Stimulated activated memory B cell treated with anti-CD40 and anti-IgM and Interleukin-4, amounts not matched to agents 10 μg/mL and 1 μg/mL and 100 μg/mL, for 72 hours (primary cell): ENCODE data around the gene ZNF614.
"Not testable (repeated sequence)": the region's sequence is repeated elsewhere in the genome, so short reads cannot be mapped to it uniquely, and the experiment has no call there.

ENCODE experiments used
- ATAC-seq: fragments of 150-1000 bp; cut with Tn5 transposase; 2 replicates; pipeline ENCODE4 v1.10.0; 2021
- H3K27ac Mint-ChIP-seq: one replicate; pipeline ENCODE4 v1.8.0; 2022; ENCODE audit warnings: mild to moderate bottlenecking, mixed read lengths
- H3K27me3 Mint-ChIP-seq: one replicate; pipeline ENCODE4 v1.8.0; 2022; ENCODE audit warnings: mixed read lengths
- H3K36me3 Mint-ChIP-seq: one replicate; pipeline ENCODE4 v1.8.0; 2022; ENCODE audit warnings: mixed read lengths
- H3K4me1 Mint-ChIP-seq: one replicate; pipeline ENCODE4 v1.8.0; 2022; ENCODE audit warnings: mixed read lengths
- H3K4me3 Mint-ChIP-seq: one replicate; pipeline ENCODE4 v1.8.0; 2022; ENCODE audit warnings: mild to moderate bottlenecking, moderate library complexity, mixed read lengths
- H3K9me3 Mint-ChIP-seq: one replicate; pipeline ENCODE4 v1.8.0; 2022; ENCODE audit warnings: mixed read lengths

The ZNF614 gene

GRCh38 chr19:52020506-52020905 is 7.7 kb downstream of the ZNF614 start:
- no peak for ATAC-seq
- H3K9me3 Mint-ChIP-seq, result peaks cover 33% of the 10 kb centered on the region
- H3K4me3 Mint-ChIP-seq, result no peak overlapping the region

GRCh38 chr19:52010674-52011073 is 17.5 kb downstream of the ZNF614 start:
- no peak overlapping the region for H3K27ac Mint-ChIP-seq
- H3K4me3 Mint-ChIP-seq, result no peak overlapping the region
- H3K36me3 Mint-ChIP-seq, result peaks cover 48% of the 10 kb centered on the region
- no peak for ATAC-seq
- H3K4me1 Mint-ChIP-seq, result peaks cover 18% of the 10 kb centered on the region
- H3K9me3 Mint-ChIP-seq, result peaks cover 14% of the 10 kb centered on the region
- no peaks in the 10 kb centered on the region for H3K27me3 Mint-ChIP-seq

More at GRCh38 chr19:52020506-52020905, 7.7 kb downstream of the ZNF614 start:
- H3K27ac Mint-ChIP-seq, result no peak overlapping the region
- H3K4me1 Mint-ChIP-seq, result peaks cover under 1% of the 10 kb centered on the region
- H3K36me3 Mint-ChIP-seq, result peaks cover 99% of the 10 kb centered on the region
- H3K27me3 Mint-ChIP-seq, result no peaks in the 10 kb centered on the region

GRCh38 chr19:52007806-52008557 is 20.2 kb downstream of the ZNF614 start, which contains the start of gene ZNF615:
Gene ZNF615 (minus strand): TSS chr19:52008211. CDS start chr19:52003711, 4,500 bp downstream.
- H3K27me3 Mint-ChIP-seq, result no peaks in the 10 kb centered on the region

GRCh38 chr19:52007451-52007805 is 20.8 kb downstream of the ZNF614 start:
- Mint-ChIP-seq H3K27ac (peak overlapping the region; percentile 95), H3K4me3 (peak overlapping the region; percentile 93), H3K4me1 (peaks cover 18% of the 10 kb centered on the region), H3K9me3 (peaks cover 11% of the 10 kb centered on the region), H3K27me3 (no peaks in the 10 kb centered on the region), H3K36me3 (peaks cover 46% of the 10 kb centered on the region)
- no peak for ATAC-seq

More at GRCh38 chr19:52007806-52008557, 20.2 kb downstream of the ZNF614 start, which contains the start of gene ZNF615:
- Mint-ChIP-seq H3K27ac (peak within 1 kb of the TSS; percentile 95), H3K9me3 (peaks cover 14% of the 10 kb centered on the region), H3K36me3 (peaks cover 47% of the 10 kb centered on the region), H3K4me3 (peak within 1 kb of the TSS; percentile 93), H3K4me1 (peaks cover 18% of the 10 kb centered on the region)
- ATAC-seq, result peak; percentile 98

- H3K4me3 Mint-ChIP-seq, result no peak overlapping the region
- peaks cover 83% of the 10 kb centered on the region for H3K36me3 Mint-ChIP-seq
- no peaks in the 10 kb centered on the region for H3K4me1 Mint-ChIP-seq
- H3K27ac Mint-ChIP-seq, result no peak overlapping the region
- no peaks in the 10 kb centered on the region for H3K27me3 Mint-ChIP-seq
- ATAC-seq, result no peak
- H3K9me3 Mint-ChIP-seq, result peaks cover 37% of the 10 kb centered on the region
These were observed 34.0 kb downstream of the ZNF614 start for GRCh38 chr19:51994048-51994644.

- no peak overlapping the region for H3K27ac Mint-ChIP-seq
- H3K27me3 Mint-ChIP-seq, result no peaks in the 10 kb centered on the region
- no peak overlapping the region for H3K4me3 Mint-ChIP-seq
- ATAC-seq, result no peak
- H3K4me1 Mint-ChIP-seq, result no peaks in the 10 kb centered on the region
- peaks cover 42% of the 10 kb centered on the region for H3K9me3 Mint-ChIP-seq
- peaks cover 83% of the 10 kb centered on the region for H3K36me3 Mint-ChIP-seq
These were observed 34.8 kb downstream of the ZNF614 start for GRCh38 chr19:51993422-51993821.

GRCh38 chr19:51986309-51987291 is 41.6 kb downstream of the ZNF614 start, which contains the start of gene ZNF350:
Gene ZNF350 (minus strand): TSS chr19:51986840. CDS start chr19:51974360, 12,480 bp downstream.
- ATAC-seq, result peak; percentile 99
- Mint-ChIP-seq H3K36me3 (peaks cover 68% of the 10 kb centered on the region), H3K27me3 (no peaks in the 10 kb centered on the region), H3K27ac (peak within 1 kb of the TSS; percentile 95), H3K4me1 (peaks cover 9% of the 10 kb centered on the region), H3K9me3 (peaks cover 24% of the 10 kb centered on the region), H3K4me3 (peak within 1 kb of the TSS; percentile 94)

GRCh38 chr19:51983361-51983760 is 44.8 kb downstream of the ZNF614 start:
- no peak overlapping the region for H3K4me3 Mint-ChIP-seq
- no peak overlapping the region for H3K27ac Mint-ChIP-seq
- no peaks in the 10 kb centered on the region for H3K27me3 Mint-ChIP-seq
- peaks cover 27% of the 10 kb centered on the region for H3K9me3 Mint-ChIP-seq
- H3K4me1 Mint-ChIP-seq, result peaks cover 9% of the 10 kb centered on the region
- H3K36me3 Mint-ChIP-seq, result peaks cover 76% of the 10 kb centered on the region
- ATAC-seq, result no peak

- H3K27me3 Mint-ChIP-seq, H3K4me1 Mint-ChIP-seq, H3K27ac Mint-ChIP-seq, H3K4me3 Mint-ChIP-seq, ATAC-seq: not testable (repeated sequence)
- Mint-ChIP-seq H3K9me3 (peaks cover 36% of the 10 kb centered on the region), H3K36me3 (peaks cover 82% of the 10 kb centered on the region)
These were observed 47.3 kb downstream of the ZNF614 start for GRCh38 chr19:51980926-51981325.

GRCh38 chr19:51980116-51980736 is 48.0 kb downstream of the ZNF614 start:
- no peaks in the 10 kb centered on the region for H3K27me3 Mint-ChIP-seq
- H3K4me3 Mint-ChIP-seq, result no peak overlapping the region
- peaks cover 36% of the 10 kb centered on the region for H3K9me3 Mint-ChIP-seq
- H3K36me3 Mint-ChIP-seq, result peaks cover 85% of the 10 kb centered on the region
- H3K4me1 Mint-ChIP-seq, result no peaks in the 10 kb centered on the region
- H3K27ac Mint-ChIP-seq, result no peak overlapping the region
- no peak for ATAC-seq

- no peaks in the 10 kb centered on the region for H3K4me1 Mint-ChIP-seq
- ATAC-seq, result no peak
- peaks cover 93% of the 10 kb centered on the region for H3K36me3 Mint-ChIP-seq
- H3K27ac Mint-ChIP-seq, result no peak overlapping the region
- H3K4me3 Mint-ChIP-seq, result no peak overlapping the region
- H3K27me3 Mint-ChIP-seq, result no peaks in the 10 kb centered on the region
- peaks cover 36% of the 10 kb centered on the region for H3K9me3 Mint-ChIP-seq
These were observed 49.3 kb downstream of the ZNF614 start for GRCh38 chr19:51978882-51979281.

GRCh38 chr19:51977346-51977745 is 50.8 kb downstream of the ZNF614 start:
- Mint-ChIP-seq H3K36me3 (peaks cover 93% of the 10 kb centered on the region), H3K9me3 (peaks cover 32% of the 10 kb centered on the region)

GRCh38 chr19:51976852-51977251 is 51.3 kb downstream of the ZNF614 start:
- Mint-ChIP-seq H3K4me1 (no peaks in the 10 kb centered on the region), H3K4me3 (no peak overlapping the region), H3K27me3 (no peaks in the 10 kb centered on the region), H3K9me3 (peaks cover 33% of the 10 kb centered on the region), H3K36me3 (peaks cover 93% of the 10 kb centered on the region), H3K27ac (no peak overlapping the region)
- ATAC-seq, result no peak

More at GRCh38 chr19:51977346-51977745, 50.8 kb downstream of the ZNF614 start:
- Mint-ChIP-seq H3K4me1 (no peaks in the 10 kb centered on the region), H3K27ac (no peak overlapping the region), H3K4me3 (no peak overlapping the region), H3K27me3 (no peaks in the 10 kb centered on the region)
- ATAC-seq, result no peak

GRCh38 chr19:51975787-51976186 is 52.4 kb downstream of the ZNF614 start:
- peaks cover 93% of the 10 kb centered on the region for H3K36me3 Mint-ChIP-seq
- not testable (repeated sequence) for H3K27ac Mint-ChIP-seq, H3K4me1 Mint-ChIP-seq, H3K4me3 Mint-ChIP-seq, H3K27me3 Mint-ChIP-seq, ATAC-seq
- peaks cover 31% of the 10 kb centered on the region for H3K9me3 Mint-ChIP-seq
